ENCODE measurements around the gene PRRT2.

PRRT2 gene

DNA sequence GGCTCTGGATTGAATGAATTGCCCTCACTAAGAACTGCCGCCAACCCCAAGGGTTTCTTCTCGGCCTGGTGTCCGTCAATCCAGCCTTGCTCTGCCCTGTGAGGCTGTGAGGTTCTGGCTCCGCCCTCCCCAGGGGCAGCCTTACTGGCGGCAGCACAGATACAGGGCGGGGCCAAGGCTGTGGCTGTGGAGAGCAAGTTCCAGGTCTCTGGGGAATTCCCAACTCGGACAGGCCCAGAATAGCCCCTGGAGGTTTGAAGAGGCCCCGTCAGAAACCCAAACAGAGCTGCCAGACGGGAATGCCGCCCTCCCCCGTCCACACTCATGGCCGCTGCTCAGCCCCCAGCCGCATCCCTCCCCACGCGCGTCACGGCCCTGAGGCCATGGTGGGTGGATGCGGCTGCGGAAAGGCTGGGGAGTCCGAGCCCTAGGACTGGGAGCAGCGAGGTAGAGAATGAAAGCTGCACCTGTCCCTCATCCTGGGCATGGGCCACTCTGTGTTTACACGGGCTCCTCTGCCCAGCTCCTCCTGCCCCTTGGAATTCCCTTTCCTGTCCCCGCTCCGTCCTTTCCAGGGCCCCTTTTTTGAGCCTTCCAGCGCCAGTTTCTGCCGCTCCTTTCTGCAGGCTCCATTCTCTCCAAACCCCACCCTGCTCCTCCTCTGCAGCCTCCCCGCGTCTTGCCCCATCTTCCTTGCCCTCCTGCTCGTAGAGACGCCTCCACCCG is 660 bp upstream of the PRRT2 start:
- no peak for DNase-seq (ENCODE audit: low read depth in 2 of 2)

DNA sequence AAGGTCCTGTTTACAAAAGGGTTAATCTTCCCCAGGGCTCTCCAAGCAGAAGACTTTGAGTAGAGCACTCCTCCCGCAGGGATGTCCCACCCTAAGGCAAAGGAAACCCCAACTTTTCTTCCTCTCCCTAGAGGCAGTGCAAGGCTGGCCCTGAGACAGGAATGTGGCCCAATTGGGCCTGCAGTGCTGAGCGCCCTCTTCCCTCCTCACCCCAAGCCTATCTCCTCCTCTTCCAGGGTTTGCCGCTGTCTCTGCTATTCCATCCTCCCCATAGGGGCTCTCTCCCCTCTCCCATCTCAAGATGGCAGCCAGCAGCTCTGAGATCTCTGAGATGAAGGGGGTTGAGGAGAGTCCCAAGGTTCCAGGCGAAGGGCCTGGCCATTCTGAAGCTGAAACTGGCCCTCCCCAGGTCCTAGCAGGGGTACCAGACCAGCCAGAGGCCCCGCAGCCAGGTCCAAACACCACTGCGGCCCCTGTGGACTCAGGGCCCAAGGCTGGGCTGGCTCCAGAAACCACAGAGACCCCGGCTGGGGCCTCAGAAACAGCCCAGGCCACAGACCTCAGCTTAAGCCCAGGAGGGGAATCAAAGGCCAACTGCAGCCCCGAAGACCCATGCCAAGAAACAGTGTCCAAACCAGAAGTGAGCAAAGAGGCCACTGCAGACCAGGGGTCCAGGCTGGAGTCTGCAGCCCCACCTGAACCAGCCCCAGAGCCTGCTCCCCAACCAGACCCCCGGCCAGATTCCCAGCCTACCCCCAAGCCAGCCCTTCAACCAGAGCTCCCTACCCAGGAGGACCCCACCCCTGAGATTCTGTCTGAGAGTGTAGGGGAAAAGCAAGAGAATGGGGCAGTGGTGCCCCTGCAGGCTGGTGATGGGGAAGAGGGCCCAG is 1.0 kb downstream of the PRRT2 start:
- no peak for DNase-seq (ENCODE audit: low read depth in 2 of 2)

DNA sequence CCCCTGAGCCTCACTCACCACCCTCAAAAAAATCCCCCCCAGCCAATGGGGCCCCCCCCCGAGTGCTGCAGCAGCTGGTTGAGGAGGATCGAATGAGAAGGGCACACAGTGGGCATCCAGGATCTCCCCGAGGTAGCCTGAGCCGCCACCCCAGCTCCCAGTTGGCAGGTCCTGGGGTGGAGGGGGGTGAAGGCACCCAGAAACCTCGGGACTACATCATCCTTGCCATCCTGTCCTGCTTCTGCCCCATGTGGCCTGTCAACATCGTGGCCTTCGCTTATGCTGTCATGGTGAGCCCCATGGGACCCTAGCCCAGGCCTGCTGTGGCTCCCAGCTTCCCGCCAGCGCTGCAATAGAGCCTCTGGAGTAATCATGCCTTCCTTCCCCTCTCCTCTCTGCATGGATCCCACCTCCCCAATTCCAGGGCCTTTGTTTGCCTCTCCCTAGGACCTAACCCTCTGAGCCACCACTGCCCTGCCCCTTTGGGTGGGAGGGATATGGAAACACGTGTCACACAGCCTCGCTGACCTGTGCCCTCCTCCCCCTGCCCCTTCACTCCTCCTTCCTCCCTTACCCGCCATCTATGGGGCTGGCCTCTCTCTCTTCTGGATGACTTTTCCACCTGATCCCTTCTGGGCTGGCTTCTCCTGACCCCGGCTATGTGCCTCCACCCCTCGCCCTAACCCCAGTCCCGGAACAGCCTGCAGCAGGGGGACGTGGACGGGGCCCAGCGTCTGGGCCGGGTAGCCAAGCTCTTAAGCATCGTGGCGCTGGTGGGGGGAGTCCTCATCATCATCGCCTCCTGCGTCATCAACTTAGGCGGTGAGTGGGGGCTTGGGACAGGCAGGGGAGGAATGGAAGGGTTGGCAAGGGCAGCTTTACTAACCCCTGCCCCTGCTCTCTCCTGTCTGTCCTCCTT is 1.9 kb downstream of the PRRT2 start:
- no peak for DNase-seq (ENCODE audit: low read depth in 2 of 2)

DNA sequence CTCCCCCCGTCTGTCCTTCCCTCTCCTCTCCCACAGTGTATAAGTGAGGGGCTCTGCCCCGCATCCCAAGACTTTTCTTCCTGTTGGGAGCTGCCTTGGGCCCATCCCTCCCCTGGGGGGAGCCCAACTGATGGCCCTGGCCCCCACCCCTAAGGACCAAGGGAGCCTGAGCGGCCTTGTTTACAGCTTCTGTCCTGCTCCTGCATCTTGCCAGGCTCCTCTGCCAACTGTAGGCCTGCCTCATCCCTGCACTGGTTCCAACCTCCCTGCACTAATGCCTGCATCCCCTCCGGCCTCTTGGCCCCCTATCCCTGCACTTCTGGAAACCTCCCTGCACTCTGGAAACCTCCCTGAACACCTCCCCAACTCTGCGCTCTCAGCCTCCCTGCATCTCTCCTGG is 2.6 kb downstream of the PRRT2 start:
- no peak for DNase-seq (ENCODE audit: low read depth in 2 of 2)

DNA sequence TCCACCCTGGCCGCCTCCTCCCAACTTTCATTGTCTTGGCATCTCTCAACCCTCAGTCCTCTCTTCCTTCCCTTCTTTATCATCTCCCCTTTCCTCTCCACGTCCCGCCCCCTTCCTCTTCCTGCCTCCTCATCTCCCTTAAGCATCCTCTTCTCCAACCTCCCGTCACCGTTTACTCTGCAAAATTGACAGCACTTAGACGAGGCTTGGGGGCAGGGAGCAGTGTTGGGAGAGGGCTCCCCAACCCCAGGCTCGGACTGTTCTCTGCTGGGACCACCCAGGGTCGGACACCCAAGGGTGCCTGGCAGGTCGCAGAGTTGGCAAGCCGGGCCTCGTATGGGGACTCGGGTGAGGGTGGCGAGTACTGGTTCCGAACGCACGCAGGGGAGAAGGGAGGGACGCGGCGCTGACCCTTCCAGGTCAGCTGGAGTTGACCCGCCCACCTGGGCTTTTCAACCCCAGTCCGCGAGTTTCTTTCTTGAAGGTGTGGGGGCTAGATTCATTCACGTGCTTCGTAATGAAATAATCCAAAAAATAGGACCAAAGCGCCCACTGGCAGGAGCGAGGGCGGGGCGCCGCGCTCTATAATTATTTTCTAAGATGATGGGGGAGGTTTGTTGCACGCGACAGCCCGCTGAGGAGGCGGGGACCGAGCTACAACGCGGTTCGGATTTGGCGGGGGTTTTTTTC is 3.2 kb downstream of the PRRT2 start:
- no peak for DNase-seq (ENCODE audit: low read depth in 2 of 2)

DNA sequence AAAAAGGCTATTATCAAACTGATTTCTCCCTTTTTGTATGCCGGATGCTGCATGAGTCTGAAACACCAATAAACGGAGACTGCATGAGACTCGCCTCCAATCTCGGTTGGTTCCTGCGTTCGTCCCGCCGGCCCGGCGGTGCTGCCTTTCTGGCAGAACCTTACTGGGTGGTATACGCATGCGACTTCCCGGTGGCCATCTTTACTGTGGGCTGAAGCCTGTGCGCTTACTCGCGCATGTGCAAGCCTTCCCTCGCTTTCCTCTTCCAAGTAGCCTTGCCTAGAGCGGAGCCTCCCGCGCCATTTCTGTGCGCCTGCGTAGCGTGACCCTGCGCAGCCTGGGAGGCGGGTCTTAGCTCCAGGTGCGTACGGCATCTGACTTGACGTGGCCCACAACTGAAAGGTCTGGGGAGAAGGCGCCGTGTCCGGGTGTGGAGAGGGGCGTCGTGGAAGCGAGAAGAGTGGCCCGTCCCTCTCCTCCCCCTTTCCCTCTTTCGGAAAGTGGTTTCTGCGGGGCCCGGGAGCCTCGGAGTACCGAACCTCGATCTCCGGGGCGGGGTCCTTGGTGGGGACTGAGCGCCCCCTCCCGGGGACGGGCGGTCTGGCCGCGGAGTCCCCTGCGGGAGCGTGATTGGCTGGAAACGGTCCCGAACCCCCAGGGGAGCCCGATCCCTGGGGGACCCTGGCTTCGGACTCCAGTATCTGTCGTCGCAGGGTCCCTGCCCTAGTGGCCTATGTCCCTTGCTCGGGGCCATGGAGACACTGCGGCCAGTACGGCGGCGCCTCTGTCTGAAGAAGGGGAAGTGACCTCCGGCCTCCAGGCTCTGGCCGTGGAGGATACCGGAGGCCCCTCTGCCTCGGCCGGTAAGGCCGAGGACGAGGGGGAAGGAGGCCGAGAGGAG is 4.0 kb downstream of the PRRT2 start, which contains the start of gene PAGR1:
Gene PAGR1, plus strand, starts transcription at position 360 of the 901 bp plus-strand sequence. Its CDS starts 374 bp downstream, at position 734.
- peak; percentile 96 to 97 for DNase-seq (ENCODE audit: low read depth in 2 of 2)

DNA sequence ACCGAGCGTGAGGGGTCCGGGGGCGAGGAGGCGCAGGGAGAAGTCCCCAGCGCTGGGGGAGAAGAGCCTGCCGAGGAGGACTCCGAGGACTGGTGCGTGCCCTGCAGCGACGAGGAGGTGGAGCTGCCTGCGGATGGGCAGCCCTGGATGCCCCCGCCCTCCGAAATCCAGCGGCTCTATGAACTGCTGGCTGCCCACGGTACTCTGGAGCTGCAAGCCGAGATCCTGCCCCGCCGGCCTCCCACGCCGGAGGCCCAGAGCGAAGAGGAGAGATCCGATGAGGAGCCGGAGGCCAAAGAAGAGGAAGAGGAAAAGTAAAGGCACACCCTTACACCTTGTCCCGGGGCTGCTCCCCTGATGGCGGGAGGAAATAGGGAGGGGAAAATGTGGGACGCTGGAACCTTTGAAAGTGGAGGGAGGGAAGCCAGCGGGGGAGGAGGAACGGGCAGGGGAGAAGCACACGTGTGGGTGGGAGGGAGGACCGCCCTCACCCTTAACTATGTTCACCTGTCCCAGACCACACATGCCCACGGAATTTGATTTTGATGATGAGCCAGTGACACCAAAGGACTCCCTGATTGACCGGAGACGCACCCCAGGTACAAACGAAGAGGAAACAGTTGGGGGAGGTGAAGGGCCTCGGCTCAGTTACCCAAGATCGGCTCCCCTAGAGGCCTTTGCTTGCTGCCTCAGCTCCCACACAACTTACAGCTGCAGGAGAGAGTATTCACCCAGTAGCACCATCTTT is 4.9 kb downstream of the PRRT2 start:
- DNase-seq (ENCODE audit: low read depth in 2 of 2): no peak

DNA sequence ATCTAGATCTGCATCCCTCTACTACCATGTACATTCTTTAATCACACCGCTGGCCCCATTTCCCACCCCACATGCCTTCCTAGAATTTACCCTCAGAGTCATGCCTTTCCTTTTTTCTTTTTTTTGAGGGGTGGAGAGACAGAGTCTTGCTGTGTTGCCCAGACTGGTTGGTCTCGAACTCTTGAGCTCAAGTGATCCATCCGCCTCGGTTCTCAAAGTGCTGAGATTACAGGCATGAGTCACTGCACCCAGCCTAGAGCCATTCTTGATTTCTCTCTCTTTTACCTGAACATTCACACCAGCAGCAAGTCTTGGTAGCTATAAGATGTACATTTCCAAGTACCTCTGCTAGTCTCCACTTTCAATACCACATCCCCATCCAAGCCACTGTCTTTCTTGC is 6.1 kb downstream of the PRRT2 start:
- DNase-seq (ENCODE audit: low read depth in 2 of 2): no peak

DNA sequence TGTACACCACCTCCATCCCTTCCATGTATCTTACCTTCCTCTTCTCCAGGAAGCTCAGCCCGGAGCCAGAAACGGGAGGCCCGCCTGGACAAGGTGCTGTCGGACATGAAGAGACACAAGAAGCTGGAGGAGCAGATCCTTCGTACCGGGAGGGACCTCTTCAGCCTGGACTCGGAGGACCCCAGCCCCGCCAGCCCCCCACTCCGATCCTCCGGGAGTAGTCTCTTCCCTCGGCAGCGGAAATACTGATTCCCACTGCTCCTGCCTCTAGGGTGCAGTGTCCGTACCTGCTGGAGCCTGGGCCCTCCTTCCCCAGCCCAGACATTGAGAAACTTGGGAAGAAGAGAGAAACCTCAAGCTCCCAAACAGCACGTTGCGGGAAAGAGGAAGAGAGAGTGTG is 7.5 kb downstream of the PRRT2 start:
- no peak for DNase-seq (ENCODE audit: low read depth in 2 of 2)

DNA sequence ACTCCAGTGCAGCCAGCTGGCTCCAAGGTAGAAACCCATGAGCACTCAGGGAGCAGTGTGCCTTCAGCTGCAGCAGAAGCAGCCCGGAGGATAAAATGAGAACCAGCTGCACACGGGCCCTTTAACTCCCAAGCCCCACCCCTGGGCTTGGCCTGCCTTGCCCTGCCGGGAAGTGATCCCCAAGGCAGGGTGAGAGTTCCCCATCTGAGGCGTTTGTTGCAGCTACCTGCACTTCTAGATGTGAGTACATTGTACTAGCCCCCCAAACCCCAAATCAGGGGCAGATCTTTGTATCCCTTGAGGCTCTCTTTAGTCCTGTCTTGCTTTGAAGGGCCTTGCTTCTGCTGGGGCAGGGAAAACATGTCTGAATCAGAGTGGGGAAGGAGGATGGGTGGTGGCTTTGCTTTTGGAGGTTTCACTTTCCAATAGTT is 8.3 kb downstream of the PRRT2 start, which contains the start of gene MVP:
Gene MVP, plus strand, starts transcription at position 192 of the 431 bp plus-strand sequence. CDS start 10,088 bp downstream, outside the sequence.
- DNase-seq (ENCODE audit: low read depth in 2 of 2): no peak

DNA sequence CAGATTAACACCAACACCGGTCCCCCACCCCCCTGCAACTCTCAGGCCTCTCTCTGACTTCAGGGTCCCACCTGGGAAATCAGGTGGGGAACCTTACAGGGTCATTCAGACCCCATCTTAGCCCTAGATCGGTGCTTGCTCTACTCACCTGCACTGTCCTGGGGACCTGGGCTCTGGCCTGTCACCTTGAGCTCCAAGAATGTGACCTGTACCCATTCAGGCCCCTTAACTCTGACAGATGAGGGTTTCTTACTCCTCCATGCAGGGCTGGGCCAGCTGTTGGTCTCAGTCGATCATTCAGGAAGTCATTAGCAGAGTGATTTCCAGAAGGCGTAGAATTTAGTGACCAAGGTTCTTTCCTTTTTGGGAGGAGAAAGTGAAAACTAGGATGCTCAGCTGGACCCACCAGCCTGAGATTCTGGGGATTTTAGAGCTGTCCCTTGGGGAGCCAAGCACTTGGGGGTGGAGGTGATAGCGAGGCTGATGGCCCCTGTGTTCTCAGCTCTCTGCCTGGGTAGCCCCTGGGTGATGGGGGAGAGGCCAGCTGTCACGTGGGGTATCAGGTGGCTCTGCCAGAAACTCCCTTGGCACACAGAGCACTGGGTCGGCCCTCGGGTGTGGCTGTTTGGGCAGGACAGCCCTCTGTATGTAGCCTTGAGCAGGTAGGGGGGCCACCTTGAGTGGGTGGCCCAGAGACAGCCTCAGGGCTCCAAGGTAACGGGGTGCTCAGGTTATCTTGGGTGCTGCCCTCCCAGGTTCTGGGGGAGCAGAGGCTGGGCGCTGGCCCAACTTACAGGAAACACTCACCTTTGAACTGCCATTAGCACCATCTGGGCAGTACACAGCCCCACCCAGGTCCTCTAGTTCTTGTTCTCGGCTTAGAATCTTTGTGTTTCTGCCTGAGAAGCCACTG is 9.0 kb downstream of the PRRT2 start:
- DNase-seq (ENCODE audit: low read depth in 2 of 2): no peak

DNA sequence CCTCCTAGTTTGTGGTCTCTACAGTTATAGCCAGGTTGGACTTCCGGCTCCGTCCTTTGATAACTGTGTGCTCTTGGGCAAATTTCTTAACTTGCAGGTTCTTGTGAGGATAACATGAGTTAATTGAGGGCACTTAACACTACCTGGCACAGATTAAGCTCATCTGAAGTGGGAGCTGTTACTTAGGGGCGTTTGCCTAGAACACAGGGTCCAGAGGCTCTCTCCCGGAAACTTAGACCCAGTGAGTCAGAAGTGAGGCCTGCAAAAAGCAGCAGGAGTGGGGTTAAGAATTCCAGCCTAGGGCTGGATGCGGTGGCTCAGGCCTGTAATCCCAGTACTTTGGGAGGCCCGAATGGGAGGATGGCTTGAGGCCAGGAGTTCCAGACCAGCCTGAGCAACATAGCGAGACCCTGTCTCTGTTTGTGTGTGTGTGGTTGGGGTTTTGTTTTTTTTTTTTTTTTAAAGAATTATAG is 9.7 kb downstream of the PRRT2 start:
- DNase-seq (ENCODE audit: low read depth in 2 of 2): no peak

DNA sequence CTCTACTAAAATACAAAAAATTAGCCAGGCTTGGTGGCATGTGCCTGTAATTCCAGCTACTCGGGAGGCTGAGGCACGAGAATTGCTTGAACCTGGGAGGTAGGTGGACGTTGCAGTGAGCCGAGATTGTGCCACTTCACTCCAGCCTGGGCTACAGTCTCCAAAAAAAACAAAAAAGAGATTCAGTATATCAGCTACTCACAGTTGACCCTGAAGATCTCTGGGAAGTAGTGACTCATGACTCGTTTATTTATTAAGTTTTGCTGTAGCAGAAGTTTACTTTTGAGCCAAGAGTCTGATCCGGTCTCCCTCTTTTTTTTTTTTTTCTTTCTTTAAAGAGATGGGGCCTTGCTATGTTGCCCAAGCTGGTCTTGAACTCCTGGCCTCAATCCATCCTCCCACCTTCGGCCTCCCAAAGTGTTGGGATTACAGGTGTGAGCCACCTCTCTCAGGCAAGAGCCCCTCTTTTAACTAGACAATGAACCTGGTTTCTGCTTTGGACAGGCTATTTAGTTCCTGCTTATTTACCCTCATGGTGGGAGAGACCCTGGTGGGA is 12.7 kb downstream of the PRRT2 start:
- DNase-seq (ENCODE audit: low read depth in 2 of 2): no peak

DNA sequence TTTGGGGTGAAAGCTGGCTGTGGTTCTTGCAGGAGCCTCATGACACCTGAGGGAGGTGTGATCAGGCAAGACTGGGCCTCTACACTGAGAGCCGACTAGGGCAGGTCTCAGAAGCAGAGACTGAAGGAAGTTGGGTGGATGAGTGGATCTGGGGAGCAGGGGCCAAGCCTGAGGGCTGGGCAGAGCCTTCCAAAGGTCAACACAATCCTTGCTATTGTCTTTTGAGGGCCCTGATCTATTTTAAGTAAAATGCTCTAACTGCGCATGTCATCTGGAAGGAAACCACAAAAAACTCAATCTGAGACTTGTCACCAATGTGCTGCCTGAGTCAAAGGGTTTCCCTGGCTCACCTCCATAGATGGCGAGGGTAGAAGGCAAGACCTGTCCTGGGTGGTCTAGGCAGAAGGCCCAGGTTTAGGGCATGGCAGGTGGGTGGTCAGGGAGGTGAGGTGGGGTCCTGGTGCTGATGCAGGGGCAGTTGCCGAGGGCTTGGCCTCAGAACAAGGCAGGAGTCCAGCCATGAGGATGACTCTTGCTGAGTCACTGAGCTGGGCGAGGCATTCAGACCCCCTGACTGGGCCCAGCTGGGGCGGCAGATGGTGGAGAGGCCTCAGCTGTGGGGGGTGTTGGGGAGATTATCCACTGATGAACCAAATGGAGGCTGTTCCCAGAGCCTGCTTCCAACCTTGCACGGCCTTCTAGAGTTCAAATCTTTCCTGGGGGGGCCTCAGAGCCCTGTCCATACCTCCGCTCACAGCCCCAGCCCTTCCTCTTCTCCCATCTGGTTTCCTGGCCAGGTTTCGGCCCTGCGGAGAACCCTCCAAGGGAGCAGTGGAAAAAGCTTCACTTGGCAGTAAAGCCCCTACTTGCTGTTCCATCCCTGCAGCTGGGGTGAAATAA is 13.4 kb downstream of the PRRT2 start:
- no peak for DNase-seq (ENCODE audit: low read depth in 2 of 2)

DNA sequence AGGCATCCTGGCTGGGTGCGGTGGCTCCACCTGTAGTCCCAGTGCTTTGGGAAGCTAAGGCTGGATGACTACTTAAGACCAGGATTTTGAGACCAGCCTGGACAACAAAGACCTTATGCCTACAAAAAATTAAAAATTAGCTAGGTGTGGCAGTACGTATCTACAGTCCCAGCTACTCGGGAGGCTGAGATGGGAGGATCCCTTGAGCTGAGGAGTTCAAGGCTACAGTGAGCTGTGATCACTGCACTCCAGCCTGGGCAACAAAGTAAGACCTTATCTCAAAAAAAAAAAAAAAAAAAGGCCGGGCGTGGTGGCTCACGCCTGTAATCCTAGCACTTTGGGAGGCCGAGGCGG is 14.3 kb downstream of the PRRT2 start:
- no peak for DNase-seq (ENCODE audit: low read depth in 2 of 2)

DNA sequence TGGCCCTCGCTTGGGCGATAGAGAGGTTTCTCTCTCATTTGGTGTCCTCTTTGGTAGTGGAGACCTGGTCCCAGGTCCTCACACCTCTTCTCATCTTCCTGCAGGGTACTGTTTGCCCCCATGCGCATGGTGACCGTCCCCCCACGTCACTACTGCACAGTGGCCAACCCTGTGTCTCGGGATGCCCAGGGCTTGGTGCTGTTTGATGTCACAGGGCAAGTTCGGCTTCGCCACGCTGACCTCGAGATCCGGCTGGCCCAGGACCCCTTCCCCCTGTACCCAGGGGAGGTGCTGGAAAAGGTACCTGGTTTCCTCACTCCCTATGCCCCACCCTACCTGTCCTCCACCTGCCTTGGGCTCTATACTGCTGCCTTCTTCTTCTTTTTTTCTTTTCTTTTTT is 18.8 kb downstream of the PRRT2 start:
- DNase-seq (ENCODE audit: low read depth in 2 of 2): no peak

DNA sequence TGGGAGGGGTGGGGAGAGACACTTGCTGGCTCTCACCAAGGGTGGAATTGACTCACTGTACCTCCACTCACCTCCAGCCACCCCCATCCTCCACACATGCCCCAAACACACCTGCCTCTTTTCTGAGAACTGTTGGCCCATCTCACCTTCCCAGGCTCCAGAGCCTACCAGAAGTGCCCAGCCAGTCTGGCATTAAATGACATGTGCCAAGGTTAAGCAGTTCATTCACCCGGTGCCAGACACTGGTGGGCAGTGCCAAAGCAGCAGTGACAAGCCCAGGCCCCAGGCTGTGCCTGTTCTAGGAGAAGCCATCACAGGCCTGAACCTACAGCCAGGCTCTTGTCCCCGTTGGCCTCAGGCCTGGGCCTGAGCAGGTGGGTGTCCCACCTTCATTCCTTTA is 19.5 kb downstream of the PRRT2 start:
- DNase-seq (ENCODE audit: low read depth in 2 of 2): no peak

Measured in stimulated activated CD8-positive, alpha-beta memory T cell treated with anti-CD3 and anti-CD28 coated beads, Interleukin-15, amount 100 ng/mL, for 4 hours (primary cell).